Neuronal stem cell (in vitro differentiated cells): Measurements from ENCODE around the gene REM1.
"Not testable (repeated sequence)": the region's sequence is repeated elsewhere in the genome, so short reads cannot be mapped to it uniquely, and the experiment has no call there.

Source experiments
- DNase-seq: peaks from one replicate; pipeline ENCODE4 v3.0.0-alpha.2; 2013; ENCODE audit warnings: low spot score
- H2AFZ ChIP-seq: one replicate; pipeline ENCODE4 v1.6.1; 2013; ENCODE audit warnings: mild to moderate bottlenecking, low read length, inconsistent platforms
- H2AK5ac ChIP-seq: 2 replicates; pipeline ENCODE4 v1.6.1; 2013; ENCODE audit warnings: low read depth, mild to moderate bottlenecking, inconsistent platforms, low read length, moderate library complexity, mixed read lengths
- H2BK120ac ChIP-seq: 2 replicates; pipeline ENCODE4 v1.6.1; 2013; ENCODE audit warnings: low read depth, mild to moderate bottlenecking, inconsistent platforms, low read length, moderate library complexity, mixed read lengths
- H2BK12ac ChIP-seq: one replicate; pipeline ENCODE4 v1.6.1; 2013; ENCODE audit warnings: low read length, inconsistent platforms
- H2BK15ac ChIP-seq: 2 replicates; pipeline ENCODE4 v1.6.1; 2013; ENCODE audit warnings: mild to moderate bottlenecking, low read length, inconsistent platforms, mixed read lengths
- H2BK5ac ChIP-seq: one replicate; pipeline ENCODE4 v1.6.1; 2013; ENCODE audit warnings: inconsistent platforms, mild to moderate bottlenecking, low read length, moderate library complexity
- H3K14ac ChIP-seq: one replicate; pipeline ENCODE4 v1.6.1; 2013; ENCODE audit warnings: low read length, inconsistent platforms
- H3K18ac ChIP-seq: 2 replicates; pipeline ENCODE4 v1.6.1; 2013; ENCODE audit warnings: low read length, inconsistent platforms
- H3K23ac ChIP-seq: 2 replicates; pipeline ENCODE4 v1.6.1; 2013; ENCODE audit warnings: low read depth, mild to moderate bottlenecking, mixed read lengths, low read length, inconsistent platforms; ENCODE audit not compliant: poor library complexity
- H3K27ac ChIP-seq: replicated peaks from 3 replicates; pipeline ENCODE4 v1.5.1; 2013; ENCODE audit warnings: low read length, inconsistent platforms
- H3K27me3 ChIP-seq, 3 experiments: 2 replicates each; pipeline ENCODE4 v1.6.1; 2013; ENCODE audit warnings: low read length in 3 of 3, mild to moderate bottlenecking in 2 of 3, inconsistent platforms in 1 of 3, low read depth in 1 of 3, mixed read lengths in 1 of 3, moderate library complexity in 1 of 3; ENCODE audit not compliant: control insufficient read depth in 3 of 3, insufficient read depth in 3 of 3
- H3K36me3 ChIP-seq, 2 donors: replicated peaks in 1 of 2; 2 replicates each; pipeline ENCODE4 v1.6.1; 2013; ENCODE audit warnings: low read length in 2 of 2; ENCODE audit not compliant: control insufficient read depth in 2 of 2, insufficient read depth in 2 of 2
- H3K4ac ChIP-seq: 2 replicates; pipeline ENCODE4 v1.6.1; 2013; ENCODE audit warnings: inconsistent platforms, mild to moderate bottlenecking, low read length, moderate library complexity
- H3K4me1 ChIP-seq, 2 donors: 1 replicate in 1 of 2; 2 replicates in 1 of 2; pipeline ENCODE4 v1.6.1; 2013; ENCODE audit warnings: low read length in 2 of 2, low read depth in 1 of 2; ENCODE audit not compliant: control insufficient read depth in 2 of 2, insufficient read depth in 1 of 2
- H3K4me2 ChIP-seq: one replicate; pipeline ENCODE4 v1.6.1; 2013; ENCODE audit warnings: mild to moderate bottlenecking, low read length, inconsistent platforms; ENCODE audit not compliant: insufficient read depth, poor library complexity, severe bottlenecking
- H3K4me3 ChIP-seq, 2 donors: 2 replicates each; pipeline ENCODE4 v1.5.1; 2013; ENCODE audit warnings: low read length in 2 of 2, mild to moderate bottlenecking in 2 of 2, inconsistent platforms in 1 of 2, moderate library complexity in 1 of 2
- H3K79me1 ChIP-seq: one replicate; pipeline ENCODE4 v1.6.1; 2013; ENCODE audit warnings: low read depth, mild to moderate bottlenecking, inconsistent platforms, low read length, moderate library complexity
- H3K9ac ChIP-seq: one replicate; pipeline ENCODE4 v1.6.1; 2013; ENCODE audit warnings: mild to moderate bottlenecking, low read depth, low read length, inconsistent platforms; ENCODE audit not compliant: poor library complexity
- H3K9me3 ChIP-seq, 2 donors: replicated peaks in 1 of 2; 2 replicates each; pipeline versions ENCODE3 to v1.6.1; 2013; ENCODE audit warnings: low read length in 2 of 2, mild to moderate bottlenecking in 2 of 2, inconsistent platforms in 1 of 2, low read depth in 1 of 2, mixed read lengths in 1 of 2, moderate library complexity in 1 of 2; ENCODE audit not compliant: control insufficient read depth in 2 of 2, insufficient read depth in 1 of 2
- H4K8ac ChIP-seq: one replicate; pipeline ENCODE4 v1.6.1; 2013; ENCODE audit warnings: low read depth, mild to moderate bottlenecking, inconsistent platforms, low read length, moderate library complexity
- H4K91ac ChIP-seq: one replicate; pipeline ENCODE4 v1.6.1; 2013; ENCODE audit warnings: low read length, low read depth, mild to moderate bottlenecking, inconsistent platforms; ENCODE audit not compliant: poor library complexity
- WGBS, 2 donors: extraction: QIAGEN DNeasy Blood & Tissue Kit; methylation state at CpG; one replicate each; pipeline ENCODE4 v1.1.7; 2013; ENCODE audit warnings: missing lambda C conversion rate in 2 of 2, mixed read lengths in 1 of 2; ENCODE audit not compliant: insufficient read length in 2 of 2, insufficient replicate concordance in 1 of 2; ENCODE audit errors: extremely low coverage in 2 of 2; 5-methylcytosine and 5-hydroxymethylcytosine counted together

REM1 gene

GRCh38 chr20:31449511-31450414 lies 25.3 kb upstream of the REM1 start:
- DNase-seq, result no peak
- Histone ChIP-seq H2BK120ac (no peak overlapping the region), H3K27ac (no peak overlapping the region), H3K79me1 (no peaks in the 10 kb centered on the region), H3K9me3 (peaks cover 9 to 10% of the 10 kb centered on the region in 2 donors), H3K4me3 (no peak overlapping the region), H2AK5ac (no peak overlapping the region), H3K27me3 (no peaks in the 10 kb centered on the region), H3K9ac (no peak overlapping the region), H3K4me1 (peaks cover 0 to 3% of the 10 kb centered on the region in 2 donors), H2BK15ac (no peak overlapping the region), H3K14ac (no peak overlapping the region), H4K8ac (no peak overlapping the region), H2AFZ (no peak overlapping the region), H2BK5ac (no peak overlapping the region), H3K36me3 (no peaks in the 10 kb centered on the region), H3K4ac (no peak overlapping the region), H4K91ac (no peak overlapping the region), H3K4me2 (no peak overlapping the region), H3K23ac (no peak overlapping the region), H2BK12ac (no peak overlapping the region), H3K18ac (no peak overlapping the region)
- WGBS, 2 donors, result no CpG with 5 or more reads among the region's 8 CpGs

GRCh38 chr20:31452575-31452974 lies 22.5 kb upstream of the REM1 start:
- no peak for DNase-seq
- Histone ChIP-seq H4K91ac (no peak overlapping the region), H3K18ac (no peak overlapping the region), H4K8ac (no peak overlapping the region), H2BK5ac (no peak overlapping the region), H3K27ac (no peak overlapping the region), H2AK5ac (no peak overlapping the region), H3K4ac (no peak overlapping the region), H2BK12ac (no peak overlapping the region), H3K4me1 (no peaks in the 10 kb centered on the region), H3K9me3 (peaks cover 9 to 10% of the 10 kb centered on the region in 2 donors), H3K4me3 (no peak overlapping the region), H3K36me3 (no peaks in the 10 kb centered on the region), H3K14ac (no peak overlapping the region), H2AFZ (no peak overlapping the region), H3K23ac (no peak overlapping the region), H2BK120ac (no peak overlapping the region), H2BK15ac (no peak overlapping the region), H3K4me2 (no peak overlapping the region), H3K79me1 (no peaks in the 10 kb centered on the region), H3K27me3 (no peaks in the 10 kb centered on the region), H3K9ac (no peak overlapping the region)
- WGBS, 2 donors, result no CpG with 5 or more reads among the region's 2 CpGs

GRCh38 chr20:31454361-31454760 lies 20.7 kb upstream of the REM1 start:
- H2BK12ac ChIP-seq, result no peak overlapping the region
- H3K23ac ChIP-seq, result no peak overlapping the region
- no peak for DNase-seq
- H2BK5ac ChIP-seq, result no peak overlapping the region
- H3K4me3 ChIP-seq, result no peak overlapping the region
- no peak overlapping the region for H3K14ac ChIP-seq
- H2BK120ac ChIP-seq, result no peak overlapping the region
- H3K4me1 ChIP-seq, result no peaks in the 10 kb centered on the region
- no peak overlapping the region for H2BK15ac ChIP-seq
- H3K79me1 ChIP-seq, result no peaks in the 10 kb centered on the region
- H3K27ac ChIP-seq, result no peak overlapping the region
- no peaks in the 10 kb centered on the region for H3K36me3 ChIP-seq
- H3K4ac ChIP-seq, result no peak overlapping the region
- H4K91ac ChIP-seq, result no peak overlapping the region
- H2AFZ ChIP-seq, result no peak overlapping the region
- H3K9ac ChIP-seq, result no peak overlapping the region
- H3K4me2 ChIP-seq, result no peak overlapping the region
- H3K18ac ChIP-seq, result no peak overlapping the region
- H4K8ac ChIP-seq, result no peak overlapping the region
- H3K27me3 ChIP-seq, result no peaks in the 10 kb centered on the region
- H3K9me3 ChIP-seq, result peaks cover 2 to 10% of the 10 kb centered on the region in 2 donors
- H2AK5ac ChIP-seq, result no peak overlapping the region
- WGBS, 2 donors, result no CpG with 5 or more reads among the region's 1 CpG

GRCh38 chr20:31470946-31471345 lies 4.1 kb upstream of the REM1 start:
- H2BK120ac ChIP-seq, H3K4me1 ChIP-seq, H3K4ac ChIP-seq, H2BK12ac ChIP-seq, H3K9ac ChIP-seq, H3K27ac ChIP-seq, H3K18ac ChIP-seq, H3K4me2 ChIP-seq, H3K4me3 ChIP-seq, H3K14ac ChIP-seq, H3K23ac ChIP-seq, H2BK5ac ChIP-seq, H4K91ac ChIP-seq, H2AFZ ChIP-seq, DNase-seq, H3K36me3 ChIP-seq, H3K27me3 ChIP-seq, H2AK5ac ChIP-seq, H3K79me1 ChIP-seq, H2BK15ac ChIP-seq, H4K8ac ChIP-seq: not testable (repeated sequence)
- no CpG with 5 or more reads among the region's 33 CpGs for WGBS, 2 donors
- H3K9me3 ChIP-seq, result peaks cover 0 to 23% of the 10 kb centered on the region in 2 donors
